ENCODE results near the gene RIF1.
"Not testable (repeated sequence)": the region's sequence is repeated elsewhere in the genome, so short reads cannot be mapped to it uniquely, and the experiment has no call there.

The RIF1 gene

GRCh38 chr2:151409601-151410484 lies at the start of gene RIF1:
RIF1 (plus strand) TSS chr2:151409902; CDS start chr2:151410424, 522 bp downstream.
- peak; percentile 95 for DNase-seq

GRCh38 chr2:151361674-151362370 lies 47.9 kb upstream of the RIF1 start:
- DNase-seq = no peak

- peak; percentile 31 for DNase-seq
These were observed 46.0 kb upstream of the RIF1 start for GRCh38 chr2:151363709-151364108.

GRCh38 chr2:151367571-151367970 lies 42.1 kb upstream of the RIF1 start:
- DNase-seq = no peak

GRCh38 chr2:151374436-151374835 lies 35.3 kb upstream of the RIF1 start:
- no peak for DNase-seq

- no peak for DNase-seq
These were observed 30.5 kb upstream of the RIF1 start for GRCh38 chr2:151379169-151379568.

GRCh38 chr2:151380580-151381235 lies 29.0 kb upstream of the RIF1 start:
- DNase-seq = no peak

- DNase-seq = no peak
These were observed 28.4 kb upstream of the RIF1 start for GRCh38 chr2:151381266-151381665.

GRCh38 chr2:151388011-151388410 lies 21.7 kb upstream of the RIF1 start:
- DNase-seq = no peak

- no peak for DNase-seq
These were observed 18.3 kb upstream of the RIF1 start for GRCh38 chr2:151391436-151391835.

- DNase-seq = no peak
These were observed 15.2 kb upstream of the RIF1 start for GRCh38 chr2:151394509-151394908.

GRCh38 chr2:151395509-151396374 lies 14.0 kb upstream of the RIF1 start:
- DNase-seq = no peak

GRCh38 chr2:151399981-151400380 lies 9.7 kb upstream of the RIF1 start:
- no peak for DNase-seq

GRCh38 chr2:151401149-151401548 lies 8.6 kb upstream of the RIF1 start:
- no peak for DNase-seq

- no peak for DNase-seq
These were observed 5.8 kb upstream of the RIF1 start for GRCh38 chr2:151403914-151404313.

- DNase-seq = no peak
These were observed 4.3 kb upstream of the RIF1 start for GRCh38 chr2:151405376-151405775.

GRCh38 chr2:151407281-151407680 lies 2.4 kb upstream of the RIF1 start:
- DNase-seq = no peak

- DNase-seq = no peak
These were observed 708 bp upstream of the RIF1 start for GRCh38 chr2:151408788-151409600.

- DNase-seq = no peak
These were observed 758 bp downstream of the RIF1 start for GRCh38 chr2:151410485-151410834.

GRCh38 chr2:151417650-151418049 lies 7.9 kb downstream of the RIF1 start:
- DNase-seq = no peak

GRCh38 chr2:151421681-151422080 lies 12.0 kb downstream of the RIF1 start:
- not testable (repeated sequence) for DNase-seq

GRCh38 chr2:151422917-151423439 lies 13.3 kb downstream of the RIF1 start:
- no peak for DNase-seq
